GM12891 (cell line): Measurements from ENCODE around the gene DESI1.
A peak's percentile ranks its signal among the peaks of the same experiment; 100 is the strongest.

ENCODE experiments used
- DNase-seq: peaks from one replicate; pipeline ENCODE4 v3.0.0; 2011; ENCODE audit warnings: low spot score; ENCODE audit not compliant: insufficient read length
- FAIRE-seq: peaks from 2 replicates; lab custom pipeline; 2011; peaks lifted over from hg19 to GRCh38; lab: Jason Lieb, UNC
- PAX5 ChIP-seq: IDR thresholded peaks from 2 replicates; pipeline ENCODE4 v1.6.1; 2011; ENCODE audit warnings: low read length, moderate library complexity, mild to moderate bottlenecking; ENCODE audit not compliant: insufficient read depth, severe bottlenecking
- POLR2A ChIP-seq: IDR thresholded peaks from 2 replicates; pipeline ENCODE4 v1.6.1; 2011; ENCODE audit warnings: low read depth, low read length, control low read depth
- POLR2AphosphoS5 ChIP-seq: IDR thresholded peaks from 2 replicates; pipeline ENCODE4 v1.6.1; 2011; ENCODE audit warnings: low read depth, low read length, control low read depth
- POU2F2 ChIP-seq: IDR thresholded peaks from 2 replicates; pipeline ENCODE4 v1.6.1; 2011; ENCODE audit warnings: low read depth, mild to moderate bottlenecking, control low read depth, low read length, moderate library complexity
- SPI1 ChIP-seq: IDR thresholded peaks from 2 replicates; pipeline ENCODE4 v1.6.1; 2011; ENCODE audit warnings: low read depth, low read length, control low read depth
- TAF1 ChIP-seq: IDR thresholded peaks from 2 replicates; pipeline ENCODE4 v1.6.1; 2011; ENCODE audit warnings: low read depth, low read length, control low read depth

The DESI1 gene

DNA sequence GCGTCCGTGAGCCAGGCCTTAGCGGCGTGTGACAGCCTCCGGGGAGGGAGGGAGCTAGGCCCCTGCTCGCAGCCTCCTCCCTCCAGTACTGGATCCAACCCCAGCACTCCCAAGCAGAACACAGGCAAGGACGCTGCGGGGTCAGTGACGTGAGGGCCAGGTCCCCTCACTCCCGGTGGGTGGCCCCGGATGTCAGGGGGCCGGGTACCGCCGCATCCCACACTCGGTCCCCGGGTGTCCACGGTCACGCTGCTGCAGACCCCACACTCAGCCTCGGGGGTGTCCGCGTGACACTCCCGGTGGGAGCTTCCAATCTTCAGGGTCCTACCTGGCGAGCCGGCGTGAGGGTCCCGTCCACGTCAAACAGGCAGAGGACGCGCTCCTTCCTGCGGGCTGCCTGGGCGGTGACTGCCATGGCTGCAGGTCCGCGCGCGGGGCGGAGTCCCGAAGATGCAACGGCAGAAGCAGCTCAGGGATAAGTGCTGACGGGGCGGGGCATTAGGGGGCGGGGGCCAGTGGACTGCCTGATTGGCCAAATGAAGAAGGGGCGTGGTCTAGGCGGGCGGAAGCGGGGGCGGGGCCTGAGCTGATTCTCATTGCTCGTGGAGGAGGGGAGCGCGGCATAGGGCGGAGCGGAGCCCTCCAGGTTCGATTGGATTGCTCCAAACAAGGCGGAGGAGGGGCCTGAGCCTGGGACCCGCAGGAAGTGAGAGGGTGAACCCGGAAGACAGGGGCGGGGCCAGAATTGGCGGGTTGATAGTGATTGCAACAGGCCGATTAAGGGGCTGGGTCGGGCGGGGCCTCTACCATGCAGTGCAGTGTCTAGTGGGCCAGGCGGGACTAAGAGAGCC lies 31.2 kb downstream of the DESI1 start, which contains the start of gene PMM1:
TSS of gene PMM1 (minus strand) at position 450 of the 851 bp plus-strand sequence. CDS start at position 415, 35 bp downstream.
- peak; percentile 25; the same call in 1 of the 2 replicates for TF ChIP-seq SPI1
- TF ChIP-seq PAX5: no peak
- peak; percentile 50 for TF ChIP-seq POLR2AphosphoS5
- 0 out of 2 replicates have a peak, but pooled peaks have one; percentile 69 for TF ChIP-seq POU2F2
- peak; percentile 68 for TF ChIP-seq TAF1
- TF ChIP-seq POLR2A: peak; percentile 64
- DNase-seq: peak; percentile 99
- peak; percentile 96 for FAIRE-seq

DNA sequence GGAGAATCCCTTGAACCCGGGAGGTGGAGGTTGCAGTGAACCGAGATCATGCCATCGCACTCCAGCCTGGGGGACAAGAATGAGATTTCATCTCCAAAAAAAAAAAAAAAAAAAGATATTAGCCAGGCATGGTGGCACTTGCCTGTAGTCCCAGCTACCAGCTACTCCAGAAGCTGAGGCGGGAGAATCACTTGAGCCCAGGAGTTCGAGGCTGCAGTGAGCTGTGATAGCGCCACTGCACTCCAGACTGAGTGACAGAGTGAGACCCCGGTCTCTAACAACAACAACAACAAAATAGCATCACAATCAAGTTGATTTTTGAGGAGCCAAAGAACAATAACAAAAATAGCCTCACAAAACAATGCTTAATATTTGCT lies 33.5 kb downstream of the DESI1 start:
- DNase-seq (no peak), FAIRE-seq (no peak)
- no peak for TF ChIP-seq SPI1
- no peak for TF ChIP-seq POLR2AphosphoS5

- no peak for DNase-seq
- FAIRE-seq: no peak
- TF ChIP-seq TAF1 (no peak), POU2F2 (no peak), POLR2A (no peak), SPI1 (no peak), PAX5 (no peak), POLR2AphosphoS5 (no peak)
These were observed 34.9 kb downstream of the DESI1 start for GRCh38 chr22:41585898-41586297.

GRCh38 chr22:41584881-41585280 lies 36.0 kb downstream of the DESI1 start:
- TF ChIP-seq PAX5: no peak
- no peak for TF ChIP-seq TAF1
- FAIRE-seq (no peak), DNase-seq (no peak)

DNA sequence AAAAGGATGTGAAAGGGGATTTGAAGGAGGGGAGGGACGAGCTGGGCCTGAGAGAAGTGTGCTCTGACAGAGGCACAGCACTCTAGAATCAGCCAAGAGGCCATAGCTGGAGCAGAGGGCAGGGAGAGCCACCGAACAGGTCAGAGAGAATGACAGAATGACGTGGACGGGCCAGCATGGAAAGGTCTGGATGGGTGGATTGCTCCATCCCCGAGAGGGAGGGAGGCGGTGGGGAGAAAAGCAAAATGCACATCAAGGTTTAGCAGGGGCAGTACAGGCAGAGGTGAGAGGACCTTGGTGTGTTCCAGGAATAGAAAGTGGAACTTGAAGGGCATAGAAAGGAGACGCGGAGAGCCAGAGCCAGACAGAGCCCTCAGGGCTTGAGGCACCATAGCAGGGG lies 38.1 kb downstream of the DESI1 start:
- TF ChIP-seq POLR2A (no peak), POU2F2 (no peak), TAF1 (no peak), PAX5 (no peak), SPI1 (no peak), POLR2AphosphoS5 (no peak)
- FAIRE-seq: no peak
- DNase-seq: no peak

- TF ChIP-seq TAF1: no peak
- DNase-seq (no peak), FAIRE-seq (no peak)
These were observed 40.9 kb downstream of the DESI1 start for GRCh38 chr22:41579997-41580355.

DNA sequence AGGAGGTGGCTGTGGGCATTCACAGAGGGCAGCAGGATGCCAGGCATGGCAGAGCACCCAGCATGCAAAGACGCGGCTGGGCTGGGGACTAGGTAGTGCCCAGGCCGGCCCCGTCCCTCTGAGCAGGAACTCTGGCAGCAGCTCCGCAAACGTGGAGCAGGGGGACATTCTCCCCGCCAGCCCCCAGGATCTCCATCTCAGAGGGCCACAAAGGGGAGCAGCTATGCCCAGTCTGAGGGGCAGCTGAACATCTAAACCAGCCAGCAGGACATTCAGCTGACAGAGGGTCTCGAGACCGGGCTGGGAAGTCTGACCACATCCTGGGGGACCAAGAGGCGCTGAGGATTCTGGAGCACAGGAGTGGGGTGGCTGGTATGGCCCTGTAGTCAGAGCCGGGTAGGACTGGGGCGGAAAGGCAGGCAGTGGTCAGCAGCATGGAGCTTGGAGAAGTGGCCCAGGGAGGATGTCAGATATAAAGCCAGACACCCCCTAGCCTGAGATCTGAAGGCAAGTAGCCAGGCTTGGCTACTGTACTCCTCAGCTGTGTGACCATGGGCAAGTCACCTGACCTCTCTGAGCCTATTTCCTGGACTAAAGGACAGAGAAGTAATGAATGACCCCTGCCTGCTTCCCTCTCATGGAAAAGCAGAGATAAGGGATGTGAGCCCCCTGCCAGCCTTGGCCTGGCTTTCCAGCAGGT lies 41.4 kb downstream of the DESI1 start:
- FAIRE-seq: no peak
- DNase-seq: no peak
- no peak for TF ChIP-seq POU2F2
- no peak for TF ChIP-seq SPI1
- TF ChIP-seq POLR2A: no peak
- TF ChIP-seq PAX5: no peak
- TF ChIP-seq POLR2AphosphoS5: no peak
- TF ChIP-seq TAF1: no peak

DNA sequence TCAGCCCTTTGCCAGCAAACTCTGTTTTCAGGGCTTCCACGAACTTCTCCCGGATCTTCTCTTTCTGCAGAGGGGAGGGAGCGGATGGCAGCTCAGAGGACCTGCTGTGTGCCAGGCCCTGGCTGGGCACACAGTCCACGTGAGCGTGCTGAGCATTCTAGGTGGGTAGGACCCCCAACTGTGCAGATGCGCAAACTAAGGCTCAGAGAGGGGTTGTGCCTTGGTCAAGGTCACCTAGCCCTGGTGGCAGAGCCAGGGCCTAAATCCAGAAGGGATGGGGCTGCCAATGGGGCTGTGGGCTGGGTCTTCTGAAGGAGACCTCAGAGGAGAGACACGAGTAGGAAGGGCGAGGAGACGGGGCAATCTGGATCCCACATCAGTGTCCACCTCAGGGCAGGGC lies 42.0 kb downstream of the DESI1 start:
- TF ChIP-seq POLR2A (no peak), SPI1 (no peak), PAX5 (no peak), POLR2AphosphoS5 (no peak), TAF1 (no peak), POU2F2 (no peak)
- FAIRE-seq (no peak), DNase-seq (no peak)

GRCh38 chr22:41578114-41578513 lies 42.7 kb downstream of the DESI1 start:
- FAIRE-seq: no peak
- no peak for DNase-seq
- no peak for TF ChIP-seq TAF1
- TF ChIP-seq SPI1: no peak
- TF ChIP-seq POLR2AphosphoS5: no peak
- no peak for TF ChIP-seq POU2F2
- no peak for TF ChIP-seq POLR2A
- TF ChIP-seq PAX5: no peak

- DNase-seq (peak; percentile 66), FAIRE-seq (peak; percentile 66)
- TF ChIP-seq PAX5: no peak
- no peak for TF ChIP-seq SPI1
- TF ChIP-seq POLR2A: no peak
- TF ChIP-seq TAF1: no peak
- no peak for TF ChIP-seq POLR2AphosphoS5
- no peak for TF ChIP-seq POU2F2
These were observed 44.0 kb downstream of the DESI1 start for GRCh38 chr22:41576877-41577276.
